Glutamatergic neuron (in vitro differentiated cells): ENCODE data around the gene COL20A1. TPM values are rescaled to one million over a fixed set of nuclear protein-coding genes. Genes with fewer than 3 reads are reported as not detected.
A peak's percentile ranks its signal among the peaks of the same experiment; 100 is the strongest.

ENCODE experiments used
- DNase-seq: peaks from one replicate; pipeline ENCODE4 v3.0.0; 2022
- H3K27ac Mint-ChIP-seq: one replicate; pipeline ENCODE4 v1.8.0; 2020; ENCODE audit warnings: mild to moderate bottlenecking, mixed read lengths, inconsistent platforms; ENCODE audit not compliant: unreplicated experiment
- H3K27me3 Mint-ChIP-seq: one replicate; pipeline ENCODE4 v1.8.0; 2020; ENCODE audit warnings: mild to moderate bottlenecking, moderate library complexity, mixed read lengths, inconsistent platforms; ENCODE audit not compliant: unreplicated experiment
- H3K36me3 Mint-ChIP-seq: one replicate; pipeline ENCODE4 v1.8.0; 2020; ENCODE audit warnings: mild to moderate bottlenecking, mixed read lengths, inconsistent platforms; ENCODE audit not compliant: unreplicated experiment
- H3K4me1 Mint-ChIP-seq: one replicate; pipeline ENCODE4 v1.8.0; 2020; ENCODE audit warnings: mild to moderate bottlenecking, low read depth, mixed read lengths, inconsistent platforms; ENCODE audit not compliant: unreplicated experiment
- H3K4me3 Mint-ChIP-seq: one replicate; pipeline ENCODE4 v1.8.0; 2020; ENCODE audit warnings: mild to moderate bottlenecking, mixed read lengths, inconsistent platforms; ENCODE audit not compliant: unreplicated experiment
- H3K9me3 Mint-ChIP-seq: one replicate; pipeline ENCODE4 v1.8.0; 2020; ENCODE audit warnings: mild to moderate bottlenecking, moderate library complexity, mixed read lengths, inconsistent platforms; ENCODE audit not compliant: unreplicated experiment
- CTCF ChIP-seq: fragments of 200-600 bp; sonication (generic); IDR thresholded peaks from one replicate; pipeline ENCODE4 v1.5.0; 2021; ENCODE audit not compliant: partially characterized antibody, unreplicated experiment
- total RNA-seq: library from RNA; stranded (reverse); fragmentation: NEBNext Ultra II Directional; extraction: Animal tissue kit (Norgen Biotek cat#: 25700); gene quantifications from one replicate; pipeline ENCODE4 v1.2.1, GENCODE V29; 2021; ENCODE audit not compliant: unreplicated experiment

COL20A1 gene
- total RNA-seq, 1 donor from 2014 or later = 2.1 TPM

GRCh38 chr20:63268256-63268655 is 24.7 kb upstream of the COL20A1 start:
- H3K27me3 Mint-ChIP-seq = peaks cover 12% of the 10 kb centered on the region
- H3K4me3 Mint-ChIP-seq = no peak overlapping the region
- H3K9me3 Mint-ChIP-seq = peaks cover 11% of the 10 kb centered on the region
- H3K36me3 Mint-ChIP-seq = no peaks in the 10 kb centered on the region
- DNase-seq = no peak
- peaks cover 12% of the 10 kb centered on the region for H3K4me1 Mint-ChIP-seq
- H3K27ac Mint-ChIP-seq = no peak overlapping the region
- TF ChIP-seq CTCF = no peak

DNA sequence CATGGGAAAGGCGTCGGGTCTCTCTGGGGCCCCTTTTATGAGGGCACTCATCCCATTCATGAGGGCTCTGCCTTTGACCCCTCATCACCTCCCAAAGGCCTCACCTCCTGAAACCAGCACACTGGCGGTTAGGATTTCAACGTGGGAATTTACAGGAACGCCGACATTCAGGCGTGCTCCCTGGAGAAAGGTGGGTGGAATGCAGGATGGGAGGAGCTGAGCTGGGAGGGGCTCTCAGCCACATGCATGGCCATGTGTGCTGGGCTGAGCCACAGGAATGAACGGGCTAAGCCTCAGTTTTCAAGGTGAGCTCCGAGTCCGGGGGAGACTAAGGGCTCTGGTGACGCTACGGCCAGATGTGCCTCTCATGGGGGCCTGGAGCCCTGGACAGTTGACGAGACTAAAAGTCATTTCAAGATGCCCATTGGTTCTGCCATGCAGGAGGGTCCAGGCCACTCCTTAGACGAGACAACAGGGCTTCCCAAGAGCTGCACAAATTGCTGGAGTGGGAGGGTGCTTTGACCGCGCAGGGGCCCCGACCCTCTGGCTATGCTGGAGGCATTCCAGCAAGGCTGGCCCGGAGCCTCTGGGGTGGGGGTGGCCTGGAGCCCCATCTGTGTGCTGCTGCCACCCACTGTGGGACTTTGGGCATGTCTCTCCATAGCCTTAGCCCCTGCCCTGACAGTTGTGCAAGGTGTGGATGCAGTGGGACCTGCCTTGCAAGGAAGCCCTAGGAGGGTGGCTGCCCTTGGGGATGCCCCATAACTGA is 24.1 kb upstream of the COL20A1 start:
- no peak for DNase-seq
- no peak overlapping the region for H3K4me3 Mint-ChIP-seq
- peaks cover 13% of the 10 kb centered on the region for H3K27me3 Mint-ChIP-seq
- H3K27ac Mint-ChIP-seq = no peak overlapping the region
- H3K9me3 Mint-ChIP-seq = peaks cover 13% of the 10 kb centered on the region
- no peaks in the 10 kb centered on the region for H3K36me3 Mint-ChIP-seq
- H3K4me1 Mint-ChIP-seq = peaks cover 16% of the 10 kb centered on the region
- no peak for TF ChIP-seq CTCF

- Mint-ChIP-seq H3K4me1 (peaks cover 17% of the 10 kb centered on the region), H3K4me3 (no peak overlapping the region), H3K27ac (no peak overlapping the region), H3K27me3 (peaks cover 13% of the 10 kb centered on the region), H3K36me3 (no peaks in the 10 kb centered on the region), H3K9me3 (peaks cover 13% of the 10 kb centered on the region)
- no peak for TF ChIP-seq CTCF
- no peak for DNase-seq
These were observed 23.3 kb upstream of the COL20A1 start for GRCh38 chr20:63269724-63270123.

DNA sequence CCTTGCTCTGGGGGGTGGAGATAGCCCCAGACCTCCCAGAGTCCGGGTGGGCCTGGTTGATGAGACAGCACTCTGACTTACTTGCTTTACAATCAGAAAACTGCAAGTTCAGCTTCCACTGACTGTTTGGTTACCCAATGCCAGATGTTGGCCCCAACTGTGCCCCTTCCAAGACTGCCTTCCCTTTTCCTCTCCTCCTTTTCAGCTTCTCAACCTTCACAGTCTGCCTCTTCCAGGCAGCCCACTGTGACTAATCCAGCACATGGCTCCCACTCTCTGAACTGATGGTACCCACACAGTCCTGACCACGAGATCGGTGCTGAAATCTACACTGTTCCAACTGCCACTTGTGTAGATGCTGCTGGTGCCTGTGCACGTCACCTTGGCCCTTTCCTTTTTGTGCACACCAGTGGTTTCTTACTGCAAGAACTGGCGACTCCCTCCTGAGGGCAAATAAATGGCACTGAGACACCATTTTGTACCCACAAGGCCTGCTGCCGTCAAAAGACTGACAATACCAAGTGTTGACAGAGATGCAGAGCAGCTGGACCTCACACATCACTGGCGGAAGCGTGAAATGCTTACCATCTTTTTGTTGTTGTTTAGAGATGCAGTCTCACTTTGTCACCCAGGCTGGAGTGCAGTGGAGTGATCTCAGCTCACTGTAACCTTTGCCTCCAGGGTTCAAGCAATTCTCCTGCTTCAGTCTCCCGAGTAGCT is 22.2 kb upstream of the COL20A1 start:
- peaks cover 13% of the 10 kb centered on the region for H3K9me3 Mint-ChIP-seq
- no peak for TF ChIP-seq CTCF
- H3K4me1 Mint-ChIP-seq = peaks cover 24% of the 10 kb centered on the region
- no peak overlapping the region for H3K27ac Mint-ChIP-seq
- H3K27me3 Mint-ChIP-seq = peaks cover 13% of the 10 kb centered on the region
- H3K36me3 Mint-ChIP-seq = no peaks in the 10 kb centered on the region
- DNase-seq = no peak
- H3K4me3 Mint-ChIP-seq = peak overlapping the region; percentile 67
